G401 (cell line): ENCODE results near the gene TIMP3. TPM values are rescaled to one million over a fixed set of nuclear protein-coding genes. Genes with fewer than 3 reads are reported as not detected.
"Not testable (repeated sequence)": the region's sequence is repeated elsewhere in the genome, so short reads cannot be mapped to it uniquely, and the experiment has no call there.

Experiments used
- DNase-seq: peaks from one replicate; pipeline ENCODE4 v3.0.0-alpha.2; 2015; ENCODE audit warnings: low spot score
- in situ Hi-C: cut with HindIII; loops from 2 replicates; pipeline ENCODE4 v1.10.0; 2016; ENCODE audit warnings: low sequenced_read_pairs, mixed read lengths
- total RNA-seq: library from RNA; depleted of rRNA; stranded (reverse); fragments of >200 nt; shearing (Covaris generic); gene quantifications from 2 replicates; pipeline ENCODE4 v1.2.3, GENCODE V29; 2014

The TIMP3 gene
- total RNA-seq, 1 experiment from 2014 or later: not detected

GRCh38 chr22:32868946-32869345 is 67.4 kb downstream of the TIMP3 start:
- DNase-seq: no peak

GRCh38 chr22:32870474-32870873 is 69.0 kb downstream of the TIMP3 start:
- no peak for DNase-seq
- in situ Hi-C loops: no loop called here

More at GRCh38 chr22:32868946-32869345, 67.4 kb downstream of the TIMP3 start:
- in situ Hi-C loops: no loop called here

- DNase-seq, in situ Hi-C loops: not testable (repeated sequence)
Observed at GRCh38 chr22:32873604-32874003, 72.1 kb downstream of the TIMP3 start.

GRCh38 chr22:32874385-32874784 is 72.9 kb downstream of the TIMP3 start:
- in situ Hi-C loops: no loop called here
- no peak for DNase-seq

GRCh38 chr22:32874976-32875375 is 73.5 kb downstream of the TIMP3 start:
- in situ Hi-C loops: no loop called here

GRCh38 chr22:32876516-32876915 is 75.0 kb downstream of the TIMP3 start:
- no peak for DNase-seq
- in situ Hi-C loops: no loop called here

More at GRCh38 chr22:32874976-32875375, 73.5 kb downstream of the TIMP3 start:
- no peak for DNase-seq

- DNase-seq: no peak
- in situ Hi-C loops: no loop called here
Observed at GRCh38 chr22:32877196-32877595, 75.7 kb downstream of the TIMP3 start.

GRCh38 chr22:32879550-32879949 is 78.0 kb downstream of the TIMP3 start:
- no peak for DNase-seq

GRCh38 chr22:32880061-32880460 is 78.6 kb downstream of the TIMP3 start:
- DNase-seq: no peak
- in situ Hi-C loops: loop anchor here (10.0 kb wide), 1 partner anchor 45 kb away; no protein-coding TSS in a partner anchor

More at GRCh38 chr22:32879550-32879949, 78.0 kb downstream of the TIMP3 start:
- in situ Hi-C loops: no loop called here

GRCh38 chr22:32880505-32880892 is 79.0 kb downstream of the TIMP3 start:
- in situ Hi-C loops: loop anchor here (10.0 kb wide), 1 partner anchor 46 kb away; no protein-coding TSS in a partner anchor
- no peak for DNase-seq

- in situ Hi-C loops: loop anchor here (10.0 kb wide), 1 partner anchor 46 kb away; no protein-coding TSS in a partner anchor
Observed at GRCh38 chr22:32880893-32881596, 79.5 kb downstream of the TIMP3 start.

GRCh38 chr22:32882360-32882755 is 80.9 kb downstream of the TIMP3 start:
- in situ Hi-C loops: loop anchor here (10.0 kb wide), 1 partner anchor 48 kb away; no protein-coding TSS in a partner anchor

More at GRCh38 chr22:32880893-32881596, 79.5 kb downstream of the TIMP3 start:
- no peak for DNase-seq

GRCh38 chr22:32882774-32883530 is 81.4 kb downstream of the TIMP3 start:
- in situ Hi-C loops: loop anchor here (10.0 kb wide), 1 partner anchor 48 kb away; no protein-coding TSS in a partner anchor
- no peak for DNase-seq

More at GRCh38 chr22:32882360-32882755, 80.9 kb downstream of the TIMP3 start:
- DNase-seq: no peak

GRCh38 chr22:32887324-32887980 is 85.9 kb downstream of the TIMP3 start:
- in situ Hi-C loops: loop anchor here (10.0 kb wide), 1 partner anchor 53 kb away; no protein-coding TSS in a partner anchor
- DNase-seq: no peak

- in situ Hi-C loops: loop anchor here (10.0 kb wide), 1 partner anchor 54 kb away; no protein-coding TSS in a partner anchor
Observed at GRCh38 chr22:32888976-32889375, 87.5 kb downstream of the TIMP3 start.

GRCh38 chr22:32896891-32897290 is 95.4 kb downstream of the TIMP3 start:
- in situ Hi-C loops: no loop called here
- DNase-seq: no peak

More at GRCh38 chr22:32888976-32889375, 87.5 kb downstream of the TIMP3 start:
- no peak for DNase-seq

GRCh38 chr22:32897400-32897799 is 95.9 kb downstream of the TIMP3 start:
- in situ Hi-C loops: no loop called here
- no peak for DNase-seq

- in situ Hi-C loops: no loop called here
- DNase-seq: no peak
Observed at GRCh38 chr22:32900886-32901635, 99.6 kb downstream of the TIMP3 start.

GRCh38 chr22:32901925-32902324 is 100.4 kb downstream of the TIMP3 start:
- in situ Hi-C loops: no loop called here
- DNase-seq: no peak
